Measurements from ENCODE around the gene DLGAP5. TPM values are rescaled to one million over a fixed set of nuclear protein-coding genes. Genes with fewer than 3 reads are reported as not detected.

DLGAP5 gene
- total RNA-seq, 1 donor from 2014 or later: not detected

GRCh38 chr14:55198749-55199148 lies 7.4 kb upstream of the DLGAP5 start:
- intact Hi-C loops (cut with DNase I): no loop called here
- Histone ChIP-seq H3K9me3 (no peaks in the 10 kb centered on the region), H3K4me1 (no peaks in the 10 kb centered on the region), H3K27ac (no peak overlapping the region), H3K4me3 (no peak overlapping the region), H3K36me3 (no peaks in the 10 kb centered on the region), H3K27me3 (no peaks in the 10 kb centered on the region)
- no peak for DNase-seq (ENCODE audit: low spot score in 2 of 2)
- TF ChIP-seq CTCF (IDR thresholded peaks at IDR 0.05): no peak

- H3K27me3 ChIP-seq: no peaks in the 10 kb centered on the region
These were observed 3.4 kb upstream of the DLGAP5 start for GRCh38 chr14:55194656-55195355.

GRCh38 chr14:55192054-55192621 lies 753 bp upstream of the DLGAP5 start:
- no peak for DNase-seq (ENCODE audit: low spot score in 2 of 2)

More at GRCh38 chr14:55194656-55195355, 3.4 kb upstream of the DLGAP5 start:
- Histone ChIP-seq H3K36me3 (no peaks in the 10 kb centered on the region), H3K27ac (no peak overlapping the region), H3K9me3 (no peaks in the 10 kb centered on the region), H3K4me3 (no peak overlapping the region), H3K4me1 (peaks cover 0 to 4% of the 10 kb centered on the region in 2 donors)
- DNase-seq (ENCODE audit: low spot score in 2 of 2): no peak
- TF ChIP-seq CTCF (IDR thresholded peaks at IDR 0.05): no peak
- intact Hi-C loops (cut with DNase I): loop anchor here (5.0 kb wide), 1 partner anchor 77 kb away; the partner anchor contains the start of gene FBXO34

GRCh38 chr14:55190906-55191202 lies 531 bp downstream of the DLGAP5 start:
- no peak for DNase-seq (ENCODE audit: low spot score in 2 of 2)
- TF ChIP-seq CTCF (IDR thresholded peaks at IDR 0.05): no peak
- intact Hi-C loops (cut with DNase I): loop anchor here (5.0 kb wide), 1 partner anchor 81 kb away; the partner anchor contains the start of gene FBXO34
- no peaks in the 10 kb centered on the region for H3K9me3 ChIP-seq
- peaks cover 0 to 7% of the 10 kb centered on the region in 2 donors for H3K4me1 ChIP-seq
- H3K4me3 ChIP-seq: peak overlapping the region; percentile 51 to 74
- no peak overlapping the region for H3K27ac ChIP-seq
- no peaks in the 10 kb centered on the region for H3K36me3 ChIP-seq
- no peaks in the 10 kb centered on the region for H3K27me3 ChIP-seq

More at GRCh38 chr14:55192054-55192621, 753 bp upstream of the DLGAP5 start:
- TF ChIP-seq CTCF (IDR thresholded peaks at IDR 0.05): no peak
- peaks cover 0 to 7% of the 10 kb centered on the region in 2 donors for H3K4me1 ChIP-seq
- no peaks in the 10 kb centered on the region for H3K9me3 ChIP-seq
- H3K27ac ChIP-seq: peak overlapping the region; percentile 17 to 71
- H3K36me3 ChIP-seq: no peaks in the 10 kb centered on the region
- intact Hi-C loops (cut with DNase I): loop anchor here (5.0 kb wide), 1 partner anchor 80 kb away; the partner anchor contains the start of gene FBXO34
- peak overlapping the region; percentile 51 to 74 for H3K4me3 ChIP-seq
- H3K27me3 ChIP-seq: no peaks in the 10 kb centered on the region

- no peak for DNase-seq (ENCODE audit: low spot score in 2 of 2)
- Histone ChIP-seq H3K4me1 (peaks cover 0 to 7% of the 10 kb centered on the region in 2 donors), H3K36me3 (no peaks in the 10 kb centered on the region), H3K9me3 (no peaks in the 10 kb centered on the region), H3K27ac (no peak overlapping the region), H3K4me3 (no peak overlapping the region), H3K27me3 (no peaks in the 10 kb centered on the region)
- intact Hi-C loops (cut with DNase I): no loop called here
- TF ChIP-seq CTCF (IDR thresholded peaks at IDR 0.05): no peak
These were observed 2.6 kb downstream of the DLGAP5 start for GRCh38 chr14:55188686-55189295.

Data from ascending aorta (tissue), 2 donors.